NOMO-1 (cell line): ENCODE measurements around the gene CFAP53.
"Not testable (repeated sequence)": the region's sequence is repeated elsewhere in the genome, so short reads cannot be mapped to it uniquely, and the experiment has no call there.

Experiments
- DNase-seq, 2 experiments: peaks; one replicate each; lab custom pipeline; 2025; ENCODE audit not compliant: unreplicated experiment in 2 of 2; lab: John Stamatoyannopoulos, UW

CFAP53 gene, protein sequence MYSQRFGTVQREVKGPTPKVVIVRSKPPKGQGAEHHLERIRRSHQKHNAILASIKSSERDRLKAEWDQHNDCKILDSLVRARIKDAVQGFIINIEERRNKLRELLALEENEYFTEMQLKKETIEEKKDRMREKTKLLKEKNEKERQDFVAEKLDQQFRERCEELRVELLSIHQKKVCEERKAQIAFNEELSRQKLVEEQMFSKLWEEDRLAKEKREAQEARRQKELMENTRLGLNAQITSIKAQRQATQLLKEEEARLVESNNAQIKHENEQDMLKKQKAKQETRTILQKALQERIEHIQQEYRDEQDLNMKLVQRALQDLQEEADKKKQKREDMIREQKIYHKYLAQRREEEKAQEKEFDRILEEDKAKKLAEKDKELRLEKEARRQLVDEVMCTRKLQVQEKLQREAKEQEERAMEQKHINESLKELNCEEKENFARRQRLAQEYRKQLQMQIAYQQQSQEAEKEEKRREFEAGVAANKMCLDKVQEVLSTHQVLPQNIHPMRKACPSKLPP

GRCh38 chr18:50266248-50266704, at the start of gene CFAP53:
CFAP53 (minus strand) TSS chr18:50266495; CDS start chr18:50266404, 91 bp downstream.
- DNase-seq = peak; percentile 83 to 90

DNA sequence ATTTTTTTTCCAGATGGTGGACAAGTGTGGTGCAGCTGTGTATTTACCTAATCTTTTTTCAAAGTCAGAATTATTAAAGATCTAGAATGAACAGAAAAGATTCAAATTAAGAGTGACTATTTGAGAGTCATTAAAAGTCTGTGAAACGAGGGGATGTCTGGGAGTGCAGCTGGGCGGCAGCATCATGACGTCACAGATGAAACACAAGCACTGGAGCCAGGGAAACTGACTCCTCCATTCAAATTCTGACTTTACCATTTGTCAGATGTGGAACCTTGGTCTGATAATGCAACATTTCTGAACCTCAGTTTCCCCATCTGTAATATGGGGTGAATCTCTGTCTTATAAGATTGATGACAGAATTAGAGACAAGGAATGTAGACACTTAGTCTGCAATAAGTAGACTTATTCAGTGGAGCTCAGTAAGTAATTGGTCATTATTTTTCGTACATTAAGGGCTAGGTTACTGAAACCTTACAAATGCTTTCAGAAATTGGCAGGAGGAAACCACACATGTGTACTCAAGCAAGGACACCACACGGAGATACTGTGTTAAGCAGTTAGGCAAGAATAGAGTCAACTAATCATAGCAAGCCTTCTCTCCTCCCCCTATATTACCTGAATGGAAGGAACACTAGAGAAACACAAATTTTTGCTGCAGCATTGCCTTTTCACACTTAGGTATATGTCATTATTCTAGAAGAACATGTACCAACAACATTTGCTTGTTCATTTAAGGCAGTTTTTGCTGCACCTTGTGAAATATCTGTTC, 49.0 kb upstream of the CFAP53 start:
- no peak for DNase-seq

DNA sequence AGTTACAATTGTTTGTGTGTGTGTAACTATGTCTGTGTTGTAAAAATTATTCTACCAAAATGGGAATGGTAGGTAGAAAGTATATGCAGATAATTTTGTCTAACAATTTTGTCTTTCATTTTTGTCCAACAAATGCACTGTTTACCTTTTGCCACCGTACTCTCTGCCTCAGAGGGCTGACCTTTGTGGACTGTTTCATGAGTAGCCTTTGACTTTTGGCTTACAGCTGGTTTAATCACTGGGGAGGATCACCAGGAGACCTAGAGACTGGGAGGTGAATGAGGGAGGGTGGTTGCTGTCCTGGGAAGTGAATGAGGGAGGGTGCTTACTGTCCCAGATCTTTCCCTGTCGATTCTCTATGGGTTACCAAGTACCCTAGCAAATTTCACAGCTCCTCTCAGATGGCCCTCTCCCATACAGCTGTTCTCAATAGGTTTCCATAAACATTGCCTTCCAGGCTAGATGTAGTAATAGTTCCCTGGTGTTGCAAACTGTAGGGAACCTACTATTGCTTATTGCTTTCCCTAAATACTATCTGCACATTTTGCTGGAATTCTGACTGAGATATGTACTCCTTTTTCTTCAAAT, 47.7 kb upstream of the CFAP53 start:
- DNase-seq = no peak

GRCh38 chr18:50313031-50313607, 46.8 kb upstream of the CFAP53 start:
- no peak for DNase-seq

- peak; percentile 7 to 67 for DNase-seq
Observed at GRCh38 chr18:50312296-50313030, 46.2 kb upstream of the CFAP53 start.

- peak in 1 of 2 experiments; percentile 1 for DNase-seq
Observed at GRCh38 chr18:50311650-50312049, 45.4 kb upstream of the CFAP53 start.

- no peak for DNase-seq
Observed at GRCh38 chr18:50310080-50310479, 43.8 kb upstream of the CFAP53 start.

DNA sequence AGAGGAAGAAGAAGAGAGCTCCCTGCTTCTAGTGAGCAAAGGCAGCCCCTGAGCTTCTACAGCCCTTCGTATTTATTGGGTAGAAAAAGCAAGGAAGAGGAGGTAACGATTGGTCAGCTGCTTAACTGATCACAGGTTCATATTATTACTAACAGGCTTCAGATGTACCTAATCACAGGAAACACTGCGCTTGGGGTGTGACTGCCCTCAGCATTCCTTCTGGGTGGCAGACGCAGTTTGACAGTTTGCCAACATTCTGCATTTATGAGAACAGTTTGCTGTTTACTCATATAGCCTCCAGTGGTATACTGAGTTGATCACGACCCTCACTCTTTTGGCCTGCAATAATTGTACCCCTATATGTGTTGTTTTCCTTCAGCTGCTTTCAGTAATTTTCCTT, 42.6 kb upstream of the CFAP53 start:
- DNase-seq = not testable (repeated sequence)

- peak; percentile 90 to 98 for DNase-seq
Observed at GRCh38 chr18:50307738-50308470, 41.6 kb upstream of the CFAP53 start.

GRCh38 chr18:50307400-50307737, 41.1 kb upstream of the CFAP53 start:
- DNase-seq = no peak

- DNase-seq = no peak
Observed at GRCh38 chr18:50306944-50307343, 40.6 kb upstream of the CFAP53 start.

DNA sequence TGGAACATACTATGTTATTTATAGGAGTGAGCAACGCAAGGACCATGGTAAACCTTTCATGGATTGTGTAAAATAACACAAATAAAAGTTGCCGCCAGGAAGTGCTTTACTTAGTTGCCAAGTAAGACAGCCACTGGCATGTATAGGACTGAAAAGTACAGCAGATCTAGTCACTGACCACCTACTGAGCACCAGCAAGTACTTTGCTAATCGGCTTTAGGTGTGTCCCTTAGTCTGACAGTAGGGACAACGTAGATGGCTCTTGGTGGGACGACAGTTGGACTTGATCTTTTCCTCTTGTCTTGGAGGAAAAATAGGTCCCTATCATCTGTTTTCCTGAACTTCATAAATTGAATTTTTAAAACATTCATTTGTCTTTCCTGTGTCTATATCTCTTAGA, 34.8 kb upstream of the CFAP53 start:
- no peak for DNase-seq

GRCh38 chr18:50299626-50300388, 33.5 kb upstream of the CFAP53 start:
- no peak for DNase-seq

- DNase-seq = no peak
Observed at GRCh38 chr18:50298443-50299284, 32.4 kb upstream of the CFAP53 start.

DNA sequence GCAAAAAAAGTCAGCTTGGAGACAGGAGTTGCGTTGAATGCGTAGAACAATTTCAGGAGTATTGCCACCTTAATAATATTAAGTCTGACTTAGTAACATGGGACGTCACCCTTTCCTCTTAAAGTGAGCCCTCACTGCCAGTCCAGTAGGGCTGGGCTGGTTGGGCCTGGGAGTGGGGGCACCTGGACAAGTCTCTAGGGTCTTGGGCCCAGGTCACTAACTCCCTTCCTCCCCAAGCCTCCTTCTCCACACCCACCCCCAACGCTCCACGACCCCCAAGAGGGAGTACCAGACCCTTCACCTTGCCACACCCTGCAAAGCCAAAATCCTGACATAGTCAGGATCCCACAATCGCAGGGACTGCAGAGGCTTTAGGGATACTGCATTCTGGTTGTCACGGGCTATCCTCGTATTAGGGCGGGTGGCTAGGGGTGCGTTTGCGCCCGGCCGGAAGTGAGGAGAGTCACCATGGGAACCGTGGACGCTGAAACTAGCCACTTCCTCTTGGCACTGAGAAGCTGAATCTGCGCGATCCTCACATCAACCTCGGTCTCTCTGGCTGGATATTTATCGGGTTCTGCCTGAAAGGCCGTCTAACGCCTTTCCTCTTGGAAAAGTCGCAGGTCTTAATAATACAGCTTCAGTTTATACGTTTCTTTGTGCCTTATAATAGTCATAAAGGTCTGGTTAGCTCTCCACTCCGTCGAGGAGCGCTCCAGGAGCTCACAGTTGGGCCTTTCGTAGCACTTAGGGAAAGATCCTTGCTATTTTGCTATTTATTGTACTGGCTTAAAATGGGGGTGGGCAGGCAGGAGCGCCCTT, 31.5 kb upstream of the CFAP53 start:
- DNase-seq = peak; percentile 82 to 87

DNA sequence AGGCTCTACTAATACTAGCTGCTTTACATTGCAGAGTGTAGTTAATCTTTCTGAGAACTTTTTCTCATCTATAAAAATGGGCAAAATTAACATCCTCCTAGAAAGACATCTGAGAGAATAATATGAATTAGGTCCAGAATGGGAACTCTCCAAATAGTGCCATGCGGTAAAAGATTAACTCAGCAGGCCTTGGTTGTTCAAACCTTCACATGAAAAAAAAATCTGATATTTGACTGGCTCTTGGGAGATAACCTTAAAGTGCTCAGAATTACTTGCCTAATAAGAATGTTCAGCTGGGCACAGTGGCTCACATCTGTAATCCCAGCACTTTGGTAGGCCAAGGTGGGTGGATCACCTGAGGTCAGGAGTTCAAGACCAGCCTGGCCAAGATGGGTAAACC, 26.7 kb upstream of the CFAP53 start:
- no peak for DNase-seq

GRCh38 chr18:50289108-50289443, 22.8 kb upstream of the CFAP53 start:
- DNase-seq = peak; percentile 32 to 47
